ENCODE measurements around the gene SESN1.

DNA sequence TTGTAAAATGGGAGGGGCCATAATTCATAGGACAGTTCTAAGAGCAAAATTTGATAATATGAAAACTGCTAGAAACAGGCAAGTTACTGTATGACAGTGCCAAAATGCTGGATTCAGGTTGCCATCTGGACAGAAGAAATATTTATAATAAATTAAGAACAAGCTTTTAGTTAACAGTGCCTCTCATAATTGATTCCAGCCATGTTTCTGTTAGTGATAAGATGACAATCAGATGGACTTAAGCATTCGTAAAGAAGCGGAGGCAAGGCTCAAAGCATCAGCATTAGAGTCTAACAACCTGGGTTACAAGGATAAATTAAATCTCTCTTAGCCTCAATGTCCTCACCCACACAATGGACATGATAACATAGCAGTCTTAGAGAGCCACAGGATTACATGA, 61.0 kb downstream of the SESN1 start:
- TF ChIP-seq POLR2AphosphoS5 (IDR thresholded peaks at IDR 0.05; ENCODE audit: low read depth, low read length): no peak
- no peak for TF ChIP-seq POLR2A (IDR thresholded peaks at IDR 0.05; ENCODE audit: low read depth, low read length)
- no peak for TF ChIP-seq PAX5 (IDR thresholded peaks at IDR 0.05; ENCODE audit: insufficient read depth, low read length, severe bottlenecking)
- no peak for TF ChIP-seq TAF1 (IDR thresholded peaks at IDR 0.05; ENCODE audit: low read depth, low read length)
- TF ChIP-seq POU2F2 (IDR thresholded peaks at IDR 0.05; ENCODE audit: low read depth, low read length): no peak

Measured in GM12891 (cell line).